ENCODE data around the gene TOMM5.

GRCh38 chr9:37621273-37622121 lies 29.1 kb upstream of the TOMM5 start:
- TF ChIP-seq CTCF (IDR thresholded peaks at IDR 0.05) (no peak), POLR2A (IDR thresholded peaks at IDR 0.05) (no peak)

All from testis (tissue), 2 donors.